ENCODE results near the gene WNT5A.

The WNT5A gene

GRCh38 chr3:55442861-55443260 is 44.2 kb downstream of the WNT5A start:
- DNase-seq, result no peak

GRCh38 chr3:55441499-55441898 is 45.6 kb downstream of the WNT5A start:
- DNase-seq, result no peak

GRCh38 chr3:55440104-55440708 is 46.9 kb downstream of the WNT5A start:
- DNase-seq, result no peak

- DNase-seq, result no peak
Observed at GRCh38 chr3:55439657-55440056, 47.4 kb downstream of the WNT5A start.

GRCh38 chr3:55436644-55437043 is 50.5 kb downstream of the WNT5A start:
- DNase-seq, result no peak

GRCh38 chr3:55435491-55435890 is 51.6 kb downstream of the WNT5A start:
- no peak for DNase-seq

GRCh38 chr3:55434789-55435188 is 52.3 kb downstream of the WNT5A start:
- no peak for DNase-seq

- DNase-seq, result no peak
Observed at GRCh38 chr3:55431041-55431440, 56.1 kb downstream of the WNT5A start.

GRCh38 chr3:55427739-55428138 is 59.4 kb downstream of the WNT5A start:
- DNase-seq, result no peak

GRCh38 chr3:55426486-55426885 is 60.6 kb downstream of the WNT5A start:
- DNase-seq, result no peak

- no peak for DNase-seq
Observed at GRCh38 chr3:55423782-55424181, 63.3 kb downstream of the WNT5A start.

- no peak for DNase-seq
Observed at GRCh38 chr3:55417211-55417610, 69.9 kb downstream of the WNT5A start.

GRCh38 chr3:55416331-55416821 is 70.7 kb downstream of the WNT5A start:
- no peak for DNase-seq

All from CD4-positive, alpha-beta T cell treated with Interleukin-17A for 4 hours (primary cell).